ENCODE results near the gene SMIM8. TPM values are rescaled to one million over a fixed set of nuclear protein-coding genes. Genes with fewer than 3 reads are reported as not detected.

SMIM8 gene
- total RNA-seq, 4 donors from 2014 or later: 2.8 to 17.7 (median 6.9) TPM

DNA sequence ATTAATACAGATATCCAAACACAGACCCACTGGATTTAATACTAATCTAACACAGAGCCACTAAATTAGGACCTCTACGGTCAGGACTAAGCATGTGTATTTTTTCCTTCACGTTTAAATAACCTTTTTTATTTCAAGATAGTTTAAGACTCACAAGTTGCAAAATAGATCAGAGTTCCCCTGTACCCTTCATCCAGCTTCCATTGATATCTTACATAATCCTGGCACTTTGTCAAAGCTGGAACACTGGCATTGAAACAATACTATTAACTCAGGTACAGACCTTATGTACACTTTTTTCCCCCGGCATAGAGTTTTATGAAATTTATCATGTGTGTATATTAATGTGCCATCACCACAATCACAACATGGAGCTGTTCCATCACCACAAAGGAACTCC, 24.3 kb downstream of the SMIM8 start:
- Histone ChIP-seq H3K27me3 (no peaks in the 10 kb centered on the region), H3K36me3 (peaks cover 0 to 4% of the 10 kb centered on the region in 2 donors), H3K4me3 (no peak overlapping the region), H3K9me3 (no peaks in the 10 kb centered on the region), H3K27ac (no peak overlapping the region), H3K4me1 (no peaks in the 10 kb centered on the region)
- in situ Hi-C loops (cut with MboI; ENCODE audit: low sequenced_read_pairs in 4 of 4): no loop called here
- TF ChIP-seq POLR2A (IDR thresholded peaks at IDR 0.05): no peak
- TF ChIP-seq, protein P1, sequence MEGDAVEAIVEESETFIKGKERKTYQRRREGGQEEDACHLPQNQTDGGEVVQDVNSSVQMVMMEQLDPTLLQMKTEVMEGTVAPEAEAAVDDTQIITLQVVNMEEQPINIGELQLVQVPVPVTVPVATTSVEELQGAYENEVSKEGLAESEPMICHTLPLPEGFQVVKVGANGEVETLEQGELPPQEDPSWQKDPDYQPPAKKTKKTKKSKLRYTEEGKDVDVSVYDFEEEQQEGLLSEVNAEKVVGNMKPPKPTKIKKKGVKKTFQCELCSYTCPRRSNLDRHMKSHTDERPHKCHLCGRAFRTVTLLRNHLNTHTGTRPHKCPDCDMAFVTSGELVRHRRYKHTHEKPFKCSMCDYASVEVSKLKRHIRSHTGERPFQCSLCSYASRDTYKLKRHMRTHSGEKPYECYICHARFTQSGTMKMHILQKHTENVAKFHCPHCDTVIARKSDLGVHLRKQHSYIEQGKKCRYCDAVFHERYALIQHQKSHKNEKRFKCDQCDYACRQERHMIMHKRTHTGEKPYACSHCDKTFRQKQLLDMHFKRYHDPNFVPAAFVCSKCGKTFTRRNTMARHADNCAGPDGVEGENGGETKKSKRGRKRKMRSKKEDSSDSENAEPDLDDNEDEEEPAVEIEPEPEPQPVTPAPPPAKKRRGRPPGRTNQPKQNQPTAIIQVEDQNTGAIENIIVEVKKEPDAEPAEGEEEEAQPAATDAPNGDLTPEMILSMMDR (IDR thresholded peaks at IDR 0.05 in 4 of 5, conservative IDR thresholded peaks at IDR 0.05 in 1 of 5): no peak
- DNase-seq (no peak), ATAC-seq (no peak)
- intact Hi-C loops (cut with DNase I; ENCODE audit: low total_unique reads): no loop called here

DNA sequence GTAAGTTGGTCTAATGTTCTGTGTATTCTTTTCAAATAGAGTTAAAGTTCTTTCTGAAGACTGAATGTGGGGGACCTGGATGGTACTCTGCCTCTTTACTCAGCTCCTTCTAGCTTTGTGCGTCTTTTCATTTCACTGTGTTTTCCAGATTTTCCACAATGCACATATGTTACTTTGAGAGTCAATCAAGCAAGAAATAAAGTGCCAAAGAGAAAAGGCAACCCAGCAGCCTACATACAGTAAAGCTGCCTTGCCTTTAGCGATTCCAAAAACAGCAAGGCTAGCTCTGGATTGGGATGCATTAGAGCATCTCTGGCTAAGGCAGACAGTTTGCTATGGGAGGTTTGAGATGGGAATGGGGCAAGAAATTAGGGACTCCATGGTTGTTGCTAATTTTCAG, 27.5 kb downstream of the SMIM8 start:
- no peaks in the 10 kb centered on the region for H3K4me1 ChIP-seq
- intact Hi-C loops (cut with DNase I; ENCODE audit: low total_unique reads) (no loop called here), in situ Hi-C loops (cut with MboI; ENCODE audit: low sequenced_read_pairs in 4 of 4) (no loop called here)
- H3K27ac ChIP-seq: no peak overlapping the region
- H3K4me3 ChIP-seq: no peak overlapping the region
- H3K36me3 ChIP-seq: peaks cover 0 to 4% of the 10 kb centered on the region in 2 donors
- no peaks in the 10 kb centered on the region for H3K9me3 ChIP-seq
- no peak for TF ChIP-seq POLR2A (IDR thresholded peaks at IDR 0.05)
- TF ChIP-seq, protein P1 (IDR thresholded peaks at IDR 0.05 in 4 of 5, conservative IDR thresholded peaks at IDR 0.05 in 1 of 5): no peak
- DNase-seq (no peak), ATAC-seq (no peak)
- H3K27me3 ChIP-seq: no peaks in the 10 kb centered on the region

DNA sequence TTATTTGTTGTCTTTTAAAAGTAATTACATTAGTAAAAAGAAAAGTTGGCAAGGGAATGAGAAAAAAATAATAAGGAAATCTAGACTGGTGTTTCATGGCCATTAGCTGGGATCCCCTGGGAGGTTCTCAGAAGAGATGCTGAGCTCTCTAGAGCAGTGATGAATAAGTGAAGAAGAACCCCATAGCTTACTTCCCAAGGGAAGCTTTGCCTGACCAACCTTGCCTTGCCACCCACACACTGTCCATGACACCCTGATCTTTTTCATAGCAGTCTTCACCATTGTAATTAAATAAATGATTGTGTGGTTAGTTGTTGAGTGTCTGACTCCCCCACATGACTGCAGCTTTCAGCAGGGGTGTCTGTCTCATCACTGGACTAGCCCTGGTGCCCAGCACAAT, 28.1 kb downstream of the SMIM8 start:
- DNase-seq: no peak
- in situ Hi-C loops (cut with MboI; ENCODE audit: low sequenced_read_pairs in 4 of 4): no loop called here
- TF ChIP-seq, protein P1 (IDR thresholded peaks at IDR 0.05 in 4 of 5, conservative IDR thresholded peaks at IDR 0.05 in 1 of 5): no peak
- no peak for TF ChIP-seq POLR2A (IDR thresholded peaks at IDR 0.05)
- intact Hi-C loops (cut with DNase I; ENCODE audit: low total_unique reads): no loop called here
- Histone ChIP-seq H3K4me1 (no peaks in the 10 kb centered on the region), H3K27me3 (no peaks in the 10 kb centered on the region), H3K36me3 (no peaks in the 10 kb centered on the region), H3K9me3 (no peaks in the 10 kb centered on the region), H3K27ac (no peak overlapping the region), H3K4me3 (no peak overlapping the region)
- no peak for ATAC-seq

DNA sequence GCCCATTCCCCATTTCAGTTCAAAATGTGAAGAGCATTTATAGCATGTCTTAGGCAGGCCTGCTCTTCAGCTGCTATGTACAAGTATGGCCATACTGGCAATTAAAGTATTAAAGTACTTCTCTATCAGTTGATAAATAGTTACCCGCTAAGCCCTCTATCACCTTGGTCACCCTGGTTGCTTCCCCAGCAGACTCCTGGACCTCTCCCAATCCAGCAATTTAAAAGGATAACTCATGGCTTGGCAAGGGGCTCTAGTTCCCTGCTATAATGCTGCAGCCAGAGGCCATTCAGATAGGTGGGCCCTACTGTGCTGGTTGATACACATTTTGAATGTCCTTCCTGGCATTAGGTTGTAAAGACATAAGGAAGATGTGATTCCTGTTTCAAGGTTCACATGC, 29.2 kb downstream of the SMIM8 start:
- TF ChIP-seq POLR2A (IDR thresholded peaks at IDR 0.05): no peak
- no peak for ATAC-seq

DNA sequence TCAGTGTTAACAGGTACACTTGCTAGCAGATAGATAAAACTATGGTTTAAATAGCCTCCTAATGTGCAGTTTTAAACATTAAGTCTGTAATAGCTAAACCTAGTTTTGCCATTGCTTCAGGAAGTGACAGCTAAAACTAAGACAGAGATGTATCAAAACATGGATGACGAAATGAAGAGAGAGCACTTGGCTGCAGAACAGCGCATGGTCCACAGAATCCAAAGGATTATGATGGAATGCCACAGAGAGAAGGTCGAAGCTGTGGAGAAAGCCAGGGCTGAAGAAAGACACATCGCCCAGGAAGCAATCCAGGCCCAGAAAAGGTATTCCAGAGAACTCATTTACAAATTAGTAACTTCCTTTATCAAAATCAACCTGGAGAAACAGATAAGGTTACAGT, 33.8 kb downstream of the SMIM8 start:
- in situ Hi-C loops (cut with MboI; ENCODE audit: low sequenced_read_pairs in 4 of 4) (no loop called here), intact Hi-C loops (cut with DNase I; ENCODE audit: low total_unique reads) (no loop called here)
- TF ChIP-seq, protein P1 (IDR thresholded peaks at IDR 0.05 in 4 of 5, conservative IDR thresholded peaks at IDR 0.05 in 1 of 5): no peak
- no peak for TF ChIP-seq POLR2A (IDR thresholded peaks at IDR 0.05)
- Histone ChIP-seq H3K27ac (no peak overlapping the region), H3K4me3 (no peak overlapping the region), H3K36me3 (no peaks in the 10 kb centered on the region), H3K27me3 (no peaks in the 10 kb centered on the region), H3K9me3 (no peaks in the 10 kb centered on the region), H3K4me1 (no peaks in the 10 kb centered on the region)
- DNase-seq (no peak), ATAC-seq (no peak)

More for the DNA sequence above, 29.2 kb downstream of the SMIM8 start:
- Histone ChIP-seq H3K36me3 (no peaks in the 10 kb centered on the region), H3K9me3 (no peaks in the 10 kb centered on the region), H3K4me1 (no peaks in the 10 kb centered on the region), H3K27me3 (no peaks in the 10 kb centered on the region), H3K4me3 (no peak overlapping the region), H3K27ac (no peak overlapping the region)
- intact Hi-C loops (cut with DNase I; ENCODE audit: low total_unique reads): no loop called here
- no peak for DNase-seq
- in situ Hi-C loops (cut with MboI; ENCODE audit: low sequenced_read_pairs in 4 of 4): no loop called here

Data from gastrocnemius medialis (tissue), 4 donors.